22Rv1 (cell line): ENCODE data around the gene DDI2.

Experiments used
- CTCF ChIP-seq: fragments of 450-650 bp; IDR thresholded peaks from 2 replicates; pipeline ENCODE4 v1.5.1; 2017; ENCODE audit warnings: mild to moderate bottlenecking
- ZFX ChIP-seq: fragments of 450-650 bp; IDR thresholded peaks from 2 replicates; pipeline ENCODE4 v1.6.1; 2017; ENCODE audit warnings: antibody characterized with exemption, borderline replicate concordance

- TF ChIP-seq CTCF (no peak), ZFX (no peak)
Measured at GRCh38 chr1:15620902-15621682, 3.8 kb downstream of the DDI2 start.
